Fibroblast of lung (primary cell): ENCODE data around the gene MACROD2. TPM values are rescaled to one million over a fixed set of nuclear protein-coding genes. Genes with fewer than 3 reads are reported as not detected.

ENCODE experiments used
- DNase-seq, 2 donors: peaks; one replicate each; pipeline versions ENCODE4 v3.0.0 to v3.0.0-alpha.2; 2010; ENCODE audit warnings: low read depth in 2 of 2
- H2AFZ ChIP-seq: 2 replicates; pipeline ENCODE4 v1.5.1; 2012; ENCODE audit warnings: low read length, control low read depth, inconsistent platforms
- H3K27ac ChIP-seq: 2 replicates; pipeline ENCODE4 v1.5.1; 2011; ENCODE audit warnings: low read length, control low read depth; ENCODE audit not compliant: insufficient read depth
- H3K27me3 ChIP-seq: 2 replicates; pipeline ENCODE4 v1.5.1; 2011; ENCODE audit warnings: mild to moderate bottlenecking, low read length; ENCODE audit not compliant: control insufficient read depth, insufficient read depth
- H3K36me3 ChIP-seq: 2 replicates; pipeline ENCODE4 v1.5.1; 2011; ENCODE audit warnings: low read length; ENCODE audit not compliant: control insufficient read depth, insufficient read depth
- H3K4me1 ChIP-seq: 2 replicates; pipeline ENCODE4 v1.5.1; 2011; ENCODE audit warnings: low read length; ENCODE audit not compliant: control insufficient read depth, insufficient read depth; ENCODE audit errors: extremely low read depth
- H3K4me2 ChIP-seq: 2 replicates; pipeline ENCODE4 v1.5.1; 2011; ENCODE audit warnings: low read length, control low read depth; ENCODE audit not compliant: insufficient read depth; ENCODE audit errors: extremely low read depth
- H3K4me3 ChIP-seq, 4 experiments: fragments of 200-600 bp in 1 of 4; sonication (generic) in 1 of 4; replicated peaks in 1 of 4; 2 replicates each; pipeline ENCODE4 v1.5.1; 2011 to 2016; ENCODE audit warnings: low read length in 4 of 4, low read depth in 3 of 4, mild to moderate bottlenecking in 3 of 4, control low read depth in 2 of 4, inconsistent platforms in 1 of 4, mixed read lengths in 1 of 4; ENCODE audit not compliant: insufficient read depth in 1 of 4; ENCODE audit errors: control extremely low read depth in 1 of 4
- H3K79me2 ChIP-seq: 2 replicates; pipeline ENCODE4 v1.5.1; 2012; ENCODE audit warnings: mild to moderate bottlenecking, low read length, inconsistent platforms; ENCODE audit not compliant: control insufficient read depth, insufficient read depth
- H3K9ac ChIP-seq: 2 replicates; pipeline ENCODE4 v1.5.1; 2011; ENCODE audit warnings: mild to moderate bottlenecking, low read length, control low read depth; ENCODE audit not compliant: insufficient read depth
- H3K9me3 ChIP-seq: 2 replicates; pipeline ENCODE4 v1.5.1; 2012; ENCODE audit warnings: low read depth, low read length; ENCODE audit not compliant: control insufficient read depth, insufficient read depth
- H4K20me1 ChIP-seq: 2 replicates; pipeline ENCODE4 v1.5.1; 2011; ENCODE audit warnings: low read length; ENCODE audit not compliant: control insufficient read depth, insufficient read depth; ENCODE audit errors: extremely low read depth
- EZH2 ChIP-seq: IDR thresholded peaks from 2 replicates; pipeline ENCODE4 v1.5.1; 2012; ENCODE audit warnings: low read length, control low read depth, mild to moderate bottlenecking; ENCODE audit errors: missing control alignments
- polyA plus RNA-seq, 2 donors: library from polyadenylated mRNA; depleted of rRNA in 1 of 2; stranded (reverse) in 1 of 2; unstranded in 1 of 2; fragments of >200 nt; gene quantifications; 2 replicates each; pipeline ENCODE4 v1.2.1, GENCODE V29; 2011 to 2012; ENCODE audit warnings: missing spikeins in 1 of 2
- total RNA-seq: library from RNA; depleted of rRNA; stranded (reverse); fragments of >200 nt; gene quantifications from 2 replicates; pipeline ENCODE4 v1.2.1, GENCODE V29; 2014
- TF ChIP-seq, protein P1 (sequence below), 2 donors: IDR thresholded peaks in 1 of 2; conservative IDR thresholded peaks in 1 of 2; 1 replicate in 1 of 2; 2 replicates in 1 of 2; pipeline ENCODE4 v1.5.1; 2011 to 2012; ENCODE audit warnings: low read length in 2 of 2, control low read depth in 1 of 2, inconsistent platforms in 1 of 2, low read depth in 1 of 2, mild to moderate bottlenecking in 1 of 2

The MACROD2 gene
- total and polyA plus RNA-seq, 2 donors (not counting 1 experiment from before 2014, with no cell fraction given): 0.54 to 1.7 TPM

DNA sequence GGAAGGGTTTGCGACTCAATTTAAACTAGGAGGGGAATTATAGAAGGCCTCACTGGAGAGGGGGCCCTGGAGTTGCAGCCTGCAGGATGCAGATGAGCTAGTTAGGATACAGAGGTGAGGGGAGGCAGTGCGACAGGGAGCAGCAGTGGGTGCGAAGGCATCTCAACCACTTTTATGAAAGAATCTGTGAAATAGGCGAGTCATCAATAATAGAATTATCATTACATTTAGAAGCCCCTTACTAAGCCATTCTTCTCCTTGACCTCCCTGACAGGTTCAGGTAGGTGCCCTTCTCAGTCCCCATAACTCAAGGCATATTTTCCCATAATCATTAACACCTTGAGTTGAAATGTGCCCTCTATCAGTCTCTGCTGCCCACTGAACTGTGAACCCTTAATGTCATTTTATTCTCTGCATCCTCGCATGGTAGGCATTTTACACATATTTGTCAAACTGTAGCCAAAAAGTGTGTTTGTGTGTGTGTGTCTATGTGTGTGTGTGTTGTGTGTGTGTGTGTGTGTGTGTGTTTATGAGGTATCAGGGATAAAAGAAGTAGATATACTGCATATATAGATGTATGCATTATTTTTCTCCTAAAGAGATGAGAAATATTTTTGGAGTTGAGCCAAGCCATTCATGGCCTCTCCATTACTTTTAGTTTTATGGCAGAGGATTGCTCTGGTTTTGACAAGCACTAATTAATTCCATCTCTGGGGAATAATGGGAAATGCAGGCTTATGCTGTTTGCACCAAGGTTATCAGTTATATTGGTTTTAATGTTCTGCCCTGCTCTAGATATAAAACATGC, 1679.1 kb downstream of the MACROD2 start:
- peaks cover 17% of the 10 kb centered on the region for H3K4me1 ChIP-seq
- H3K9me3 ChIP-seq: no peaks in the 10 kb centered on the region
- no peak overlapping the region for H3K4me3 ChIP-seq
- TF ChIP-seq, protein P1, sequence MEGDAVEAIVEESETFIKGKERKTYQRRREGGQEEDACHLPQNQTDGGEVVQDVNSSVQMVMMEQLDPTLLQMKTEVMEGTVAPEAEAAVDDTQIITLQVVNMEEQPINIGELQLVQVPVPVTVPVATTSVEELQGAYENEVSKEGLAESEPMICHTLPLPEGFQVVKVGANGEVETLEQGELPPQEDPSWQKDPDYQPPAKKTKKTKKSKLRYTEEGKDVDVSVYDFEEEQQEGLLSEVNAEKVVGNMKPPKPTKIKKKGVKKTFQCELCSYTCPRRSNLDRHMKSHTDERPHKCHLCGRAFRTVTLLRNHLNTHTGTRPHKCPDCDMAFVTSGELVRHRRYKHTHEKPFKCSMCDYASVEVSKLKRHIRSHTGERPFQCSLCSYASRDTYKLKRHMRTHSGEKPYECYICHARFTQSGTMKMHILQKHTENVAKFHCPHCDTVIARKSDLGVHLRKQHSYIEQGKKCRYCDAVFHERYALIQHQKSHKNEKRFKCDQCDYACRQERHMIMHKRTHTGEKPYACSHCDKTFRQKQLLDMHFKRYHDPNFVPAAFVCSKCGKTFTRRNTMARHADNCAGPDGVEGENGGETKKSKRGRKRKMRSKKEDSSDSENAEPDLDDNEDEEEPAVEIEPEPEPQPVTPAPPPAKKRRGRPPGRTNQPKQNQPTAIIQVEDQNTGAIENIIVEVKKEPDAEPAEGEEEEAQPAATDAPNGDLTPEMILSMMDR (conservative IDR thresholded peaks at IDR 0.05 in 1 of 2, IDR thresholded peaks at IDR 0.05 in 1 of 2; ENCODE audit: low read depth in 1 of 2, low read length in 2 of 2): no peak
- TF ChIP-seq EZH2: no peak
- peak in 1 of 2 donors; percentile 4 for DNase-seq
- H3K36me3 ChIP-seq: no peaks in the 10 kb centered on the region
- H3K79me2 ChIP-seq: no peaks in the 10 kb centered on the region
- peak overlapping the region; percentile 9 for H3K27ac ChIP-seq
- no peak overlapping the region for H2AFZ ChIP-seq
- H3K27me3 ChIP-seq: no peaks in the 10 kb centered on the region
- H3K4me2 ChIP-seq: no peak overlapping the region
- no peaks in the 10 kb centered on the region for H4K20me1 ChIP-seq
- H3K9ac ChIP-seq: no peak overlapping the region

DNA sequence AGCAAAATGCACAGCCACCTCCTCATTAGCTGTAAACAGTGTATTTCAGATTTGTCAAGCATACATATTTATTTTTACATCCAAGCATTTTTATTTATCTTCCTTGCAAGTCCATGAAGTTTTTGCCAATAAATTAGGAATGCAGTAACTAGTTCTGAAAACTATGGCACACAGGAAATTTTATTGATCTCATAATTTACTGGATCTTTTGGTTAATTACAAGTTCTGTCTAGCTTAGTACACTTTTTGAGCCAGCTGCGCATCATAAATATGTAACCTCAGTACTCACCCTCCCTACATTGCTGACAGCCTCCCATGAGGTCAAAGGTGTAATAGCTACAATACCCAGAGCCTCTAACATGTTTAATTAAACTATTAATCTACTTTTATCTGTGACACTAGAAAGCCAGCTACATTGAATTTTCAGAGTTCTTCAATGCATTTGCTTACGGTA, 1679.8 kb downstream of the MACROD2 start:
- no peaks in the 10 kb centered on the region for H4K20me1 ChIP-seq
- peaks cover 17% of the 10 kb centered on the region for H3K4me1 ChIP-seq
- H3K36me3 ChIP-seq: no peaks in the 10 kb centered on the region
- H3K4me3 ChIP-seq: no peak overlapping the region
- H3K9me3 ChIP-seq: no peaks in the 10 kb centered on the region
- H3K9ac ChIP-seq: no peak overlapping the region
- no peak overlapping the region for H3K27ac ChIP-seq
- H3K79me2 ChIP-seq: no peaks in the 10 kb centered on the region
- no peak for TF ChIP-seq EZH2
- TF ChIP-seq, protein P1 (conservative IDR thresholded peaks at IDR 0.05 in 1 of 2, IDR thresholded peaks at IDR 0.05 in 1 of 2; ENCODE audit: low read depth in 1 of 2, low read length in 2 of 2): no peak
- H3K4me2 ChIP-seq: no peak overlapping the region
- no peak for DNase-seq
- H2AFZ ChIP-seq: no peak overlapping the region
- H3K27me3 ChIP-seq: no peaks in the 10 kb centered on the region

DNA sequence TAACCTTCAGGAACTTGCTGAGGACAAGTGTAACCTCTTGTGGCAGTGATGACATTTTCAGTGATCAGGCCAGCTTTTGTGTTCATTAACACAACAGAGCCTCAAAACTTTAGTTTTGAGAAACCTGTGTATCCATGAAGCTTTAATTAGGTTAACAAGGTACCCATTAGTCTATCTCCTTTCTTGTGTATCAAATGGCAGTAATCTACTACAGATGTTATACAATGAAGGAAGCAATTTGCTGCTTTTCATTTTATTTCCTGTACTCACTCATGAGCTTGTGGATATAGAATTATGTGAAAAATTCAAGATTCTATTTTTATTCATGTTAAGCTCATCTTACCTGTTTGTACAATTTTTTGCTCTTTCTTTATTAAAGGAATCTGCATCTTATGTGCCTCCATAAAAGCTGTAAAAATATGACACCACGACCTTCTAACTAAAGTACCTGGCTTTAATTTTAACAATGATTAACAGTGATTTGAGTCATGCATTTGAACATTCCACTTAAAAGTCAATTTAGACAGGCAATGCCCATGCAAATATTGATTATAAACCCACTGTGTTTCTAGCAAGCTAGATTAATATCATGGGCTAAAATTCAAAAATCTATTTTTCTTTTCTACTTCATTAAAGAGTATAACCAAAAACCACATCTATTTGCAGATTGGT, 1680.6 kb downstream of the MACROD2 start:
- no peak for DNase-seq
- no peaks in the 10 kb centered on the region for H3K27me3 ChIP-seq
- H3K4me3 ChIP-seq: no peak overlapping the region
- H3K4me2 ChIP-seq: no peak overlapping the region
- no peaks in the 10 kb centered on the region for H3K36me3 ChIP-seq
- no peaks in the 10 kb centered on the region for H4K20me1 ChIP-seq
- H3K79me2 ChIP-seq: no peaks in the 10 kb centered on the region
- no peak overlapping the region for H3K9ac ChIP-seq
- no peaks in the 10 kb centered on the region for H3K9me3 ChIP-seq
- no peak for TF ChIP-seq EZH2
- TF ChIP-seq, protein P1 (conservative IDR thresholded peaks at IDR 0.05 in 1 of 2, IDR thresholded peaks at IDR 0.05 in 1 of 2; ENCODE audit: low read depth in 1 of 2, low read length in 2 of 2): no peak
- peaks cover 17% of the 10 kb centered on the region for H3K4me1 ChIP-seq
- no peak overlapping the region for H2AFZ ChIP-seq
- H3K27ac ChIP-seq: no peak overlapping the region
